ENCODE results near the gene GBP7. TPM values are rescaled to one million over a fixed set of nuclear protein-coding genes. Genes with fewer than 3 reads are reported as not detected.
"Not testable (repeated sequence)": the region's sequence is repeated elsewhere in the genome, so short reads cannot be mapped to it uniquely, and the experiment has no call there.

Gene GBP7
- total RNA-seq, 1 experiment from 2014 or later = not detected

DNA sequence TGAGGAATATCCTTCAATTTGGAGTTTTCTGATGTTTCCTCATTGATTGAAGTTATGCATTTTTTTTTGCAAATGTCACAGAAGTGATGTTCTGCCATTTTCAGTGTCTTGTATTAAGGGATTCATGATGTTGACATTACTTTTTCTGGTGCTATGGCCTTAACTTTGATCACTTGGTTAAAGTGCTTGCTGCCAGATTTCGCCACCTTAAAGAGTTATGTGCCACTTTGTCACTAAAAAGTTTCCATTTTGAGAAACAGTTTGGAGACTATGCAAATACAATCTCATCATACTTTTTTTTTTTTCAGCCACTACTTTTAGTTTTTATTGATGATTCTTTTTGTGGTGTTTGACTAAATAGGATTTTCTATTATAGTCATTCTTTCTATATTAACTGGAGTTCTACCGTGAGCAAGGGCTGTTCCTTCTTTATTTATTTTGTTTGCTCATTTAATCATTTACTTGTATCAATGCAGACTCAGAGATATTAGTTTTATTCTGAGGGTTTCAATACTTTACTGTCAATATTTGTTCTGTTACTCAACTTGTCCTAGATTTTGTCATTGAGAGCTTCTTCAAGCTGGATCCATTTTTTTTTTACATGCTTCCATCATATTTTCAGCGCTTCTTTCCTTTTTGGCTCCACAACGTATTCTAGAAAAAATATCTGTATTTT is 3.2 kb downstream of the GBP7 start:
- no peak for DNase-seq (ENCODE audit: low spot score)
- in situ Hi-C loops (cut with HindIII; ENCODE audit: low sequenced_read_pairs) = no loop called here

DNA sequence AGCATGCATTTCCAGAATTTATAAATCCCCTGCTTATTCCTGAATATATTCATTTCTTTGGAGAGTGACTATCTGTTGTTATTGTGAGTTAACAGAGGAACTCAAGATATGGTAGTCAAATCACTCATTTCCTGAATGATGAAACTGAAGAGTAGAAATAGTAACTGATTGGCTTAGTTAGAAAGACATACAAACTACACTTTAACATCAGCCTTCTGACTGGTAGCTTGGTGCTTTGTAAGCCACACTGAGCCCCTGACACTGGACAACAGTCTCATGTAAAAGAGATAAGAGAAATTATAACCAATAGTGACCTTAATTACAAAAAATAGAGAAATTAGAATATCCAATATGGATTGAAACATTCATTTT is 4.8 kb downstream of the GBP7 start:
- DNase-seq (ENCODE audit: low spot score) = no peak
- in situ Hi-C loops (cut with HindIII; ENCODE audit: low sequenced_read_pairs) = no loop called here

DNA sequence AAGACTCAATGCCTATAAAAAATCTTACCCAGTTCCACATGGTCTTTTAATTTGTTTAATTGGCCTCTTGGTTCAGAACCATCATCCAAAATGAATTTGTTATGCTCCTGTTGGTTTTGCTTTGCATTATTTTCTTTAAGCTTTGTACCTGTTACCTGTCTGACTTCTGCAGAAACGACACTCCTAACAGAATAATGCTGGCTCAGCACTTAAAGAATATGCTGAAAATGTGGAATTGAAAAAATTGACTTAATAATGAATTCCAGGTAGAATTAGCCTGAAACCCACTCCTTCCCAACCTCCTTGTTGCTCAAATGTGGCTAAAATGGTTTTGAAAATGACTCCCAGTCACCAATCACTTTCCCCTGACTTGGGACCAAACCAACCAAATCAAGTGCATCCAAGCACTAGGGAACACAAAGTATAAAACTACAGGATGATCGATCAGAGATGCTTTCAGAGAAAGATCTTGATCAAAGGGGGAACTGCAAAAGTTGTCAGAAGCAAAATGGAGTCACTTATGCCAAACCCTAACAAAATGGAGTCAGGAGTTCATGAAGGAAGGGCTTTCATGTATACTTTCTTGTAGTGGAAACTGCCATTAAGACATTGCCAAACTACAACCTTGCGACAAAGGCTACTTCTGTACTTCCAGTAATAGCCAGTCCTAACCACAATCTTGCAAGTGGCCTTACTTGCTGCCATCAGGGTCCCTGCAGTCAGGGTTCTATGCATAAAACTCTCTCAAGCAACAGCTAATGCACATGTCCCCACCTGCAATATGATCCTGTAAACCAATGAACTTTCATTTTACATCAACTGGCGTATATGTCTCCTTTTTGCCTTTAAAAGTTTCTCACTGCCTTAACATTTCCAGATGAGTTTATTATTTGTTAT is 5.4 kb downstream of the GBP7 start:
- no peak for DNase-seq (ENCODE audit: low spot score)

DNA sequence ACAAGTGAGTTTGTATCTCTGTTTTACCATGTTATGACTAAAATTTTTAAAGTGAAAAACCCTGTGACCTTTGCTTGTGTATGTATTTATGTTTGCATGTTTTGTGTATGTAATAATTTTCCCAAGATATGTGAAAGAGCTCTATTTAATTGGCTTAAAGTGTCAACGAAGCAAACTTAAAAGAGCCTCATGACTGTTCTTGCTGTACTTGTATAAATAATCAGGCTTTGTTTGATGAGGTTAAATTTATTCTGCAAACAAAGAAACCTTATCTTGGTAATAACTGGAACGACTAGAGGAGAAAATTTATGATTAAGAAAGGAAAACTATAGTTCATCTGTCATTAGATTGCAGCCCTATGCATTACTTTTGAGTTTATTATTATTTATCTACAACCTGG is 6.6 kb downstream of the GBP7 start:
- DNase-seq (ENCODE audit: low spot score) = no peak
- in situ Hi-C loops (cut with HindIII; ENCODE audit: low sequenced_read_pairs) = no loop called here

More for the DNA sequence above, 5.4 kb downstream of the GBP7 start:
- in situ Hi-C loops (cut with HindIII; ENCODE audit: low sequenced_read_pairs) = no loop called here

DNA sequence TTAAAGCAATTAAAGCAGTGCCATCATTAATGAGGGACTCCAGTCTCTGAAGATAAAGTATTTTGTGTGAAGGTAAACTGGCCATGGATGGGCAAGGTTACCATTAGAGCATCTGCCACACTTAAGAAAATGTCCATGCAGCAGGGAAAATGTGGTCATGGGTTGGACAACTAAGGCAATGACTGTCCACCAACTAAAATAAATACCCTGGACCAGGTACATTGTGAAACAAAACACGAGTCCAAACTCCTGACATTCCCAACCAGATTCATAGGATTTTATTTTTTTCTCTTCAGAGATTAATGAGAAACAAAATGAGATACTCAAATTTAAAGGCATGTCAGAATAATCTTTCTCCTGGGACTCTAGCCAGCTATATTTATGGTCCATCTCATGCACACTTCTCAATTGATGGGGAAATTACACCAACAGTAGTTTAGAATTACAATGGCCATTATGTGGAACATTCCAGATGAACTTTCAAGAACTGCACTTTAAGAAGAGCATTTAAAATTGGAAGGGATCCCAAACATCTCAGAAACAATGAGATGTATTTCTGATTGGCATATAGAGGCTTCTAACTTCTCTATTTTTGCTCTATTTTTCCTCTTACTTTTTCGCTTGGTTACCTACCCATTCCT is 8.1 kb downstream of the GBP7 start:
- no peak for DNase-seq (ENCODE audit: low spot score)
- in situ Hi-C loops (cut with HindIII; ENCODE audit: low sequenced_read_pairs) = no loop called here

DNA sequence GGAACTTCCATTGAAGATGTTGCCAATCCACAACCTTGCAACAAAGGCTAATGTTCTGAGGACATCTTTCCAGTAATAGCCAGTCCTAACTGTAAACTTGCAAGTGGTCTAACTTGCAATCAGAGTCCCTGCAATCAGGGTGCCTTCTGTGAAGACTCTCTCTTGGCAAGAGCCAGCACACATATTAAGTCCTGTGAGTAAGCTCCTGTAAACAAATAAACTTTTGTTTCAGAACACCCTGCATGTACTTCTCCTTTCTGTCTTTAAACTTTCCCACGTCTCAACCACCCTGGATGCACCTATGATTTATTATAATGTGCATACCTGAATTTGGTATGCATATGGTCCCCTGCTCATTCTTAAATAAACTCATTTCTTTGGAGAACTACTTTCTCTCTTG is 9.1 kb downstream of the GBP7 start:
- DNase-seq (ENCODE audit: low spot score) = no peak
- in situ Hi-C loops (cut with HindIII; ENCODE audit: low sequenced_read_pairs) = no loop called here

DNA sequence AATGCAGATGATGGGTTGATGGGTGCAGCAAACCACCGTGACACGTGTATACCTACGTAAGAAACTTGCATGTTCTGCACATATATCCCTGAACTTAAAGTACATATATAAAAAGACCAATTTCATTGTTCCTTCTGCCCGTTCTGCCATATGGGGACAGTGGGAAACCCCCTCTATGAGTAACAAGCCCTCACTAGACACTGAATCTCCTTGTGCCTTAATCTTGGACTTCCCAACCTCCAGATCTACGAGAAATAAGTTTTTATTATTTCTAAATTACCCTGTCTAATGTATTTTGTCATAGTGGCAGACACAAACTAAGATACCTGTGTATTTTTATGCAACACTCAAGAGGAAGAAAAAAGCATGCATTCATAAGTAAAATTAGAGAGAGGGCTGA is 10.0 kb downstream of the GBP7 start:
- in situ Hi-C loops (cut with HindIII; ENCODE audit: low sequenced_read_pairs) = no loop called here
- no peak for DNase-seq (ENCODE audit: low spot score)

DNA sequence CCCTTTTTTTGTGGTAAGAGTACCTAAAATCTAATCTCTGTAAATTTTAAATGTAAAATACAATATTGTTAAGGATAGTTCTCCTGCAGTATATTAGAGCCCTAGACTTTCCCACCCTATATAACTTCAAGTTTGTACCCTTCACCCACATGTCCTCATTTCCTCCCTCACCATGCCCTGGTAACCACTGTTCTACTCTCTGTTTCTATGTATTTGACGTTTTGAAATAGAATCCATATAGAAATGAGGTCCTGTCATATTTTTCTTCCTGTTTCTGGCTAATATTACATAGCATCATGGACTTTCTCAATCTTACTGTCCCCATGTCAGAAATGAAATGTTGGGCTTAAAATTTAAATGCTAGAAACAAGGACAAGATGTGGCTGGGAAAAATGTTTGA is 24.8 kb downstream of the GBP7 start:
- DNase-seq (ENCODE audit: low spot score) = no peak
- in situ Hi-C loops (cut with HindIII; ENCODE audit: low sequenced_read_pairs) = no loop called here

DNA sequence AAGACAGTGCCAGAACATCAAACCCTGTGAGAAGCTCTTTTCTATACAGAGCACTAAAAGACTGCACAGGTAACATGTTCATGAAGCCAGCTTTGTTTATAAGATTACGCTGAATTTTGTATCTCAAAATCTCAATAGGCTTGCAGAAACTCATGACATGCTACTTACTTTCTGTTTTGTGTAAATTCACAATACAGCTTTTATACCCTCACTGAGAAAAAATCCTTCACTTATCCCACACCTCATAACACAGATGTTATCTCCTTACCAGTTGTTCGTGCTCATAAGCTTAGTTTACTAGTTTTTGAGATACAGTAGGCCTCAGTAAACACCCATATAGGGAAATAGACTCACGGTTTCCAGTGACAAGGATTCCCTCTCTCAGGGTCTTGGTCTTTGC is 25.8 kb downstream of the GBP7 start:
- in situ Hi-C loops (cut with HindIII; ENCODE audit: low sequenced_read_pairs) = no loop called here
- no peak for DNase-seq (ENCODE audit: low spot score)

DNA sequence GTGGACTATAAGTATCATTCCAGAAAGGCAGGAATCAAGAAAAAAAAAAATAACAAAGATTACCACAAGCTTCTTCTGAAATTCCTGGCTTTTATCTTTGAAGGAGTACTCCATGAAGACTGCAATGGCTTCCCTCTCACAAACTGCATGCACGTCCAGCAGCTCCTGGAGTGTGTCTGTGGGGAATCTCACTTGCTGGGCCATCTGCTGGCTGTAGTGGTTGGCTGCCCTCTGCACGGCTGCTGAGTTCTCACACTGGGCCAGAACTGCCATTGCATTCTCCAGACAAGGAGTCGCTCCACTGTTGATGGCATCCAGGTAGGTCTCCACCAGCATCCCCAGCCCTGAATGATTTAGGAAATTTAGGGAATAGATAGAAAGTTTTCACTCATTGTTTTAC is 26.6 kb downstream of the GBP7 start:
- in situ Hi-C loops (cut with HindIII; ENCODE audit: low sequenced_read_pairs) = no loop called here
- peak; percentile 9 for DNase-seq (ENCODE audit: low spot score)

DNA sequence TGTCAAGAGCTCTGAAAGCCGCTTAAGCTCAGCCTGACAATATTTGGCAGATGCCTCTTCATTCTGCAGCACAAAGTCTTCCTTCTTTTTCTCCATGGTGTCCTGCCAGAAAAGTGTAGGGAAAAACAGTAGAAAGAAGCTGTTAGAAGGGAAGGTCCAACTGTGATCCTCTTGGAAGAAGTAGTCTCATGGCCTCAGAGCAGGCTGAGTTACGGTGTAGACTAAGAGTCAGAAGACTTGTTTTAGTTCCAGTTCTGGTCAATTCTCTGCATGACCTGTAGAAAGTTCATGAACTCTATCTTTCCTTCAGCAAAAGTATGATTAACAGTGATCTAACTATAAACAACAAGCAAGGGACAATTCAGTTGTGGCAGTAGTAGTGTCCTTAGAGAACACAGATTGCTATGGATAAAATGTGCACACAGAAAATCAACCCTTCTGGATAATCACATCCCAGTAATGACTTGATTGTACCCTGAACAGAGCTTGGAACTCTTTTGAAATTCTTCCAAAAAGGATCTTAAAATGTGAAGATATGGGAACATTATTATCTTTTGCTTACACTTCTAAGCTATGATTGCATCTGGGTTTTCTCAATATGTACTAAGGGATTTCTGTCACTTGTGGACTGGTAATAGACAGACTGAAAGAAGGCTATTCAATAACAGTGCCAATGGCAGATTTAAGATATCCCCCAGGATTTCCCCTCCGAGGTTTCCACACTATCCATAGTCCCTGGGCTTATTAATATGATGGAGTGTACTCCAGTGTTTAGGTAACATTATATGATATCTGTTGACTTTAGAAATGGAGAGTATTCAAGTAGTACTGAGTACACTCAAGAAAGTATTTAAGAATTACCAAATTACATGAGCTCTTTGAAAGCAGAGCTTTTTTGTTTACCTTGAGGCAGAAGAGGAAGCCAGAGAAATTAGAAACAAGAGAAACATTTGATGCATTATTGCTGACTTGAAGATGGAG is 27.8 kb downstream of the GBP7 start:
- in situ Hi-C loops (cut with HindIII; ENCODE audit: low sequenced_read_pairs) = no loop called here
- no peak for DNase-seq (ENCODE audit: low spot score)

DNA sequence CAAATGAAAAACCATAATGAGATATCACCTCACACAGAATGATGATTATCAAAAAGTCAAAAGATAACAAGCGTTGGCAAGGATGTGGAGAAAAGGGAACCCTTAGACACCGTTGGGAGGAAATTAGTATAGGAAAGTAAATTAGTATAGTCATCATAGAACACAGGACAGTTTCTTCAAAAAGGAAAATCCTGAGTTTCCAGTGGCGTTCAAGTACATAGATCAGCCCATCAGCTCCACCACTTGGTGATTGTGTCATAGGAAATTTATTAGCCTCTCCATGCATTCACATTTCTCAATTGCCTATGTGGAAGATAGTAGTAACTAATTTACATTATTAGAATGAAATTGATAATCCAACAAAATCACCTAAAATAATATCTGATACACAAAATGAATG is 29.1 kb downstream of the GBP7 start:
- in situ Hi-C loops (cut with HindIII; ENCODE audit: low sequenced_read_pairs) = no loop called here
- DNase-seq (ENCODE audit: low spot score) = no peak

DNA sequence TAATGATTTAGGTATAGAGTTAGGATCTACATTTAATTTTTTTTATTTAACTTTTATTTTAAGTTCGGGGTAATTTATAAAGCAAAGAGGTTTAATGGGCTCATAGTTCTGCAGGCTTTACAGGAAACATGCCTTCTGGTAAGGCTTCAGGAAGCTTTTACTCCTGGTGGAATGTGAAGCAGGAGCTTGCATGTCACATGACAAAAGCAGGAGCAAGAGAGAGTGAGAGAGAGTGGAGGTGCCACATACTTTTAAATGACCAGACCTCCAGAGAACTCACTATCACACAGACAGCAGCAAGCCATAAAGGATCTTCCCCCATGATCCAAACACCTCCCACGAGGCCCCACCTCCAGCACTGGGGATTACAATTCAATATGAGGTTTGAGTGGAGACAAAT is 32.3 kb downstream of the GBP7 start:
- no peak for DNase-seq (ENCODE audit: low spot score)
- in situ Hi-C loops (cut with HindIII; ENCODE audit: low sequenced_read_pairs) = no loop called here

DNA sequence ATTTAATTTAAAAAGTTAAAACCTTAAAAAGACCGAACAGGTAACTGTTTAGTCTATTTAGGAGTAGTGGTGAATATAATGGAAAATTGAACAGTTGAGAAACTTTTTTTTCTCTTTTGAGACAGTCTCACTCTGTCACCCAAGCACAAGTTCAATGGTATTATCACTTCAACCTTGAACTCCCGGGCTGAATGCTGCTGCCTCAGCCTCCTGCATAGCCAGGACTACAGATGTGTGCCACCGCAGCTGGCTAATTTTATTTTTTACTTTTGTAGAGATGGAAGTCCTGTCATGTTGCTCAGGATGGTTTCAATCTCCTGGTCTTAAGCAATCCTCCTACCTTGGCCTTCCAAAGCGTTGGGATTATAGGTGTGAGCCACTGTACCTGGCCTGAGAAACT is 33.6 kb downstream of the GBP7 start:
- DNase-seq (ENCODE audit: low spot score) = no peak
- in situ Hi-C loops (cut with HindIII; ENCODE audit: low sequenced_read_pairs) = no loop called here

DNA sequence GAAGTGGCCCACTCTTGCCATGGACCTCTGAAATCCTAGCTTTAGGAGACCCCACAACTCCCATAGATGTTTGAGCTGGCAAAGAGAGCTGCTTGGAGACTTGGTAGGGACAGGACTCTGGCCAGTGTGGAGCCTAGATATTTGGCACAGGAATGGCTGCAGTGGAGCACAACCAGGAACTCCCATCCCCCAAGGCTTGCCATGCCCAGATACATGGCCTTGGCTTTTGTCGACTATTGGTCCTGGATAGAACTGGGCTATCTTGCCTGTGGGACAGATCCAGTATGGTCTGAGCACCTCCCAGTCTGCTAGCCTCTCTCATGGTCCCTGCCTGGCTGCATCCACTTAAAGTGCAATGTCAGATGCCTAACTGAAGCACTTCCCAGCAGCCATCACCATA is 42.1 kb downstream of the GBP7 start:
- DNase-seq (ENCODE audit: low spot score) = no peak
- in situ Hi-C loops (cut with HindIII; ENCODE audit: low sequenced_read_pairs) = loop anchor here (5.0 kb wide), 1 partner anchor 54 kb away; no protein-coding TSS in a partner anchor

DNA sequence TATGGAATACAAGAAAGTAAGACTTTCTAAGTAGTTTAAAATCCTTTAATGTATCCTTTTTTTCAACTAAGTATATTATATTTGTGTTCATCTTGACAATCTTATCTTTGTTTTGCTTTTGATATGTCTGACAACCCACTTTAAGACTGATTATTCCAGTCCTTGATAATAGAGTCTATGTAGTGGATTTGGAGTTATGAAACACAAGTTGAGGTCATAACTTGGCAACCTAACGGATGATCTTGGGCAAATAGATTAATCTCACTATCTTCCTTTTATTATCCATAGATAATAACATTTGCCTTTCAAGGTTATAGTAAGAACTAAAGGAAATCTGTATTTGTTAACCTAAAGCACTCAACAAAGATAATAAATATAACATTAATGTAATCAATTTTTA is 45.1 kb downstream of the GBP7 start:
- no peak for DNase-seq (ENCODE audit: low spot score)
- in situ Hi-C loops (cut with HindIII; ENCODE audit: low sequenced_read_pairs) = loop anchor here (5.0 kb wide), 1 partner anchor 57 kb away; no protein-coding TSS in a partner anchor

DNA sequence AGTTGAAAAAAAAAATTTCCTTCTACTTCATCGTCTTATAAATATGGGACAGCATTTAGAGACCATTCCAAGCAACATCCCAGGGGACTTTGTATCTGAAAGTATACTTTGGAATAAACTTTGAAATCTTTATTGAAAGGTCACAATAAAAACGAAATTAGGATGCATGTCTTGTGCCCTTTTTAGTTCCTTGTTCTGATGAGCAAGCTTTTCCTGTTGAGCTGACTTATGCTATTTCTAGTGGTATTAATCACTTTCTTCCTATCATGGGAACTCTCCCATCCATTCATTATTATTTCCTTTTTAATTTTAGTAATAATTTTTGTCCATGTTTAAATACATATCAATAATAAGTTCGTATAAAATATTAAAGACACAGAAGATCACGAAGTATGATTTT is 45.9 kb downstream of the GBP7 start:
- DNase-seq (ENCODE audit: low spot score) = no peak
- in situ Hi-C loops (cut with HindIII; ENCODE audit: low sequenced_read_pairs) = loop anchor here (5.0 kb wide), 1 partner anchor 57 kb away; no protein-coding TSS in a partner anchor

DNA sequence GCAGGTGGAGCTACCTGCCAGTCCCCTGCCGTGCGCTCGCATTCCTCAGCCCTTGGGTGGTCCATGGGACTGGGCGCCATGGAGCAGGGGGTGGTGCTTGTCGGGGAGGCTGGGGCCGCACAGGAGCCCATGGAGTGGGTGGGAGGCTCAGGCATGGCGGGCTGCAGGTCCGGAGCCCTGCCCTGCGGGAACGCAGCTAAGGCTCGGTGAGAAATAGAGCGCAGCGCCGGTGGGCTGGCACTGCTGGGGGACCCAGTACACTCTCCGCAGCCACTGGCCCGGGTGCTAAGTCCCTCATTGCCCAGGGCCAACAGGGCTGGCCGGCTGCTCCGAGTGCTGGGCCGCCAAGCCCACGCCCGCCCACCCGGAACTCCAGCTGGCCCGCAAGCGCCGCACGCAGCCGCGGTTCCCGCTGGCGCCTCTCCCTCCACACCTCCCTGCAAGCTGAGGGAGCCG is 47.8 kb downstream of the GBP7 start:
- DNase-seq (ENCODE audit: low spot score); in situ Hi-C loops (cut with HindIII; ENCODE audit: low sequenced_read_pairs): not testable (repeated sequence)

All from G401 (cell line).